SK-N-SH (cell line): ENCODE measurements around the gene SMCO2.

Experiments used
- CTCF ChIP-seq: fragments of 200-600 bp; sonication (generic); IDR thresholded peaks from 2 replicates; pipeline ENCODE4 v1.6.1; 2017; ENCODE audit warnings: antibody characterized with exemption, mild to moderate bottlenecking, moderate library complexity
- EP300 ChIP-seq, 2 experiments: IDR thresholded peaks; 2 replicates each; pipeline versions ENCODE4 v1.4.0 to v1.6.1; 2012; ENCODE audit warnings: borderline replicate concordance in 1 of 2, low read depth in 1 of 2, low read length in 1 of 2
- EZH2phosphoT487 ChIP-seq: fragments of 200-600 bp; sonication (generic); IDR thresholded peaks from 2 replicates; pipeline ENCODE4 v1.6.1; 2017; ENCODE audit warnings: low read depth, mixed run types, mild to moderate bottlenecking, antibody characterized with exemption, moderate library complexity, borderline replicate concordance
- PBX3 ChIP-seq: IDR thresholded peaks from 2 replicates; pipeline ENCODE4; 2012
- POLR2AphosphoS5 ChIP-seq: IDR thresholded peaks from 2 replicates; pipeline ENCODE4 v1.6.1; 2012; ENCODE audit warnings: low read depth, low read length
- RAD21 ChIP-seq: IDR thresholded peaks from 2 replicates; pipeline ENCODE4 v1.6.1; 2012; ENCODE audit warnings: mild to moderate bottlenecking, low read length
- RFX5 ChIP-seq: IDR thresholded peaks from 2 replicates; pipeline ENCODE4 v1.6.1; 2012; ENCODE audit warnings: mild to moderate bottlenecking, improper control_type of control experiment, low read length
- TAF1 ChIP-seq: IDR thresholded peaks from 2 replicates; pipeline ENCODE4 v1.6.1; 2012; ENCODE audit warnings: low read depth, mild to moderate bottlenecking, low read length, moderate library complexity, borderline replicate concordance
- YY1 ChIP-seq: IDR thresholded peaks from 2 replicates; pipeline ENCODE4 v1.4.0; 2012; ENCODE audit warnings: low read depth, mild to moderate bottlenecking

- TF ChIP-seq PBX3: no peak
- TF ChIP-seq RFX5: no peak
- no peak for TF ChIP-seq POLR2AphosphoS5
- no peak for TF ChIP-seq CTCF
- no peak for TF ChIP-seq EZH2phosphoT487
- TF ChIP-seq EP300 (IDR thresholded peaks at IDR 0.05; ENCODE audit: borderline replicate concordance in 1 of 2, low read depth in 1 of 2, low read length in 1 of 2): no peak
- TF ChIP-seq RAD21: no peak
- TF ChIP-seq YY1: no peak
- TF ChIP-seq TAF1: no peak
Measured at GRCh38 chr12:27551172-27551840, 104.8 kb downstream of the SMCO2 start.
